Measurements from ENCODE around the gene SNX8. TPM values are rescaled to one million over a fixed set of nuclear protein-coding genes. Genes with fewer than 3 reads are reported as not detected.
A peak's percentile ranks its signal among the peaks of the same experiment; 100 is the strongest.
"Not testable (repeated sequence)": the region's sequence is repeated elsewhere in the genome, so short reads cannot be mapped to it uniquely, and the experiment has no call there.

The SNX8 gene
- total RNA-seq, 2 donors from 2014 or later: 34.2 to 35.9 TPM

DNA sequence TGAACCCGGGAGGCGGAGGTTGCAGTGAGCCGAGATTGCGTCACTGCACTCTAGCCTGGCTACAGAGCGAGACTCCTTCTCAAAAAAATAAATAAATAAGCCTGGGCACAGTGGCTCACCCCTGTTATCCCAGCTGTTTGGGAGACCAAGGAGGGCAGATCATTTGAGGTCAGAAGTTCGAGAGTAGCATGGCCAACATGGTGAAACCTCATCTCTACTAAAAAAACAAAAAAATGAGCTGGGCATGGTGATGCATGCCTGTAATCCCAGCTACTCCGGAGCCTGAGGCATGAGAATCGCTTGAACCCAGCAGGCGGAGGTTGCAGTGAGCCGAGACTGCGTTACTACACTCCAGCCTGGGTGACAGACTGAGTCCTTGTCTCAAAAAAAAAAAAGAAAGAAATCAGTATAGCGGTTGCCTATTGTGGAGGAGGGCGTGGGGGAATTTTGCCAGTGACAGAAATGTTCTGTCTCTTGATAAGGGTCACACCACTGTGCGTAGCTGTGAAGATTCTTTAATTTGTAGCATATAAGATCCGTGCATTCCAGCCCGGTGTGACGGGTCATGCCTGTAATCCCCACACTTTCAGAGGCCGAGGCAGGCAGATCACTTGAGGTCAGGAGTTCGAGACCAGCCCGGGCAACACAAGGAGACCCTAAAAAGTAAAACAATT, 22.5 kb upstream of the SNX8 start:
- intact Hi-C loops (cut with DNase I): no loop called here
- no peak for DNase-seq (ENCODE audit: low spot score)

GRCh38 chr7:2332606-2333231, 18.5 kb upstream of the SNX8 start:
- DNase-seq (ENCODE audit: low spot score); intact Hi-C loops (cut with DNase I): not testable (repeated sequence)

DNA sequence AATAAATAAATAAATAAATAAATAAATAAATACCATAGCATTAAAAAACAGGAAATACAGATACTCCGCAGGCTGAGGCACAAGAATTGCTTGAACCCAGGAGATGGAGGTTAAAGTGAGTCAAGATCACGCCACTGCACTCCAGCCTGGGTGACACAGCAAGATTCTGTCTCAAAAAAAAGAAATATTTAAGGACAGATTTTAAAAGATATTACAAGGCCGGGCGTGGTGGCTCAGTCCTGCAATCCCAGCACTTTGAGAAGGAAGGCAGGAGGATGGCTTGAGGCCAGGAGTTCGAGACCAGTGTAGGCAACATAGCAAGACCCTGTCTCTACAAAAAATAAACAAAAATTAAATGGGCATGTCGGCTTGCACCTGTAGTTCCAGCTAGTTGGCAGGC, 17.5 kb upstream of the SNX8 start:
- intact Hi-C loops (cut with DNase I): no loop called here
- DNase-seq (ENCODE audit: low spot score): no peak

DNA sequence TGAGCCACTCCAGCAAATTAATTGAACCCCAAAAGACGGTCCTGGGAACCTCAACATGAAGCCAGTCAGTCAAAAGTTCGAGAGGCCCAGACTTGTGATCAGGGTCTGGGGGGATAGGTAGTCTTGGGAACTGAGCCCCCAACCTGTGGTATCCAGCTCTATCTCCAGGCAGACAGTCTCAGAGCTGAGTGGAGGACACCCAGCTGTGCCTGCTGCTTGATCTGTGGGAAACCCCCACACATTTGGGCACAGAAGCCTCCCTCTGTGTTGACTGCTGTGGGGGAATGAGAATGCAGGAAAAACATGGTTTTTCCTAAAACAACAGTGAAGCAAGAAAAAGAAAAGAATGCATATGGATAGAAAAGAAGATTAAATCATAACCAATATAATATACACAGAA, 16.3 kb upstream of the SNX8 start:
- DNase-seq (ENCODE audit: low spot score): no peak
- intact Hi-C loops (cut with DNase I): no loop called here

DNA sequence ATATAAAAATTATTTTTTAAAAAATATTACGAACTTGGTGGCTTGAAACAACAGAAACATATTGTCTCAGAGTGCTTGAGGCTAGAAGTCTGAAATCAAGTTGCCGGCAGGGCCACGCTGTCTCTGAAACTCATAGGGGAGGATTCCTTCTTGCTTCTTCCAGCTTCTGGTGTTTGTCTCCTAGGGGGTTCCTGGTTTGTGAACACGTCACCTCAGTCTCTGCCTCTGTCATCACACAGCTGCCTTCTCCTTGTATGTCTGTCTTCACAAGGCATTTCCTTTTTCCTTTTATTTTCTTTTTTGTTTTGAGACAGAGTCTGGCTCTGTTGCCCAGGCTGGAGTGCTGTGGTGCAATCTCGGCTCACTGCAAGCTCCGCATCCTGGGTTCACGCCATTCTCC, 12.7 kb upstream of the SNX8 start:
- no peak for DNase-seq (ENCODE audit: low spot score)
- intact Hi-C loops (cut with DNase I): no loop called here

DNA sequence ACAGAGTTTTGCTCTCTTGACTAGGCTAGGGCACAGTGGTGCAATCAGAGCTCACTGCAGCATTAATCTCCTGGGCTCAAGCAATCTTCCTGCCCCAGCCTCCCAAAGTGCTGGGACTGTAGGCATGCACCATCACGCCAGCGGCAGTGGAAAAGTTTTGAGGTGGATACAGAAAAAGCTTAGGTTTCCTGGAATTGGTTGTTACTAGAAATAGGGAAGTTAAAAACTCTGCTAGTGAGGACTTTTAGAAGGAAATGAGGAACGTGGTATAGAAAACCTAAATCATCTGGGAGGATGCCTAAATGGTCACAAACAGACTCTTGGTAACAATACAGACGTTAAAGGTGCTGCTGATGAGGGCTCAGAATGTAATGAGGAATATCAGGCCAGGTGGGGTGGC, 10.9 kb upstream of the SNX8 start:
- intact Hi-C loops (cut with DNase I): no loop called here
- DNase-seq (ENCODE audit: low spot score): no peak

- no peak for DNase-seq (ENCODE audit: low spot score)
Observed at GRCh38 chr7:2321020-2321419, 6.8 kb upstream of the SNX8 start.

DNA sequence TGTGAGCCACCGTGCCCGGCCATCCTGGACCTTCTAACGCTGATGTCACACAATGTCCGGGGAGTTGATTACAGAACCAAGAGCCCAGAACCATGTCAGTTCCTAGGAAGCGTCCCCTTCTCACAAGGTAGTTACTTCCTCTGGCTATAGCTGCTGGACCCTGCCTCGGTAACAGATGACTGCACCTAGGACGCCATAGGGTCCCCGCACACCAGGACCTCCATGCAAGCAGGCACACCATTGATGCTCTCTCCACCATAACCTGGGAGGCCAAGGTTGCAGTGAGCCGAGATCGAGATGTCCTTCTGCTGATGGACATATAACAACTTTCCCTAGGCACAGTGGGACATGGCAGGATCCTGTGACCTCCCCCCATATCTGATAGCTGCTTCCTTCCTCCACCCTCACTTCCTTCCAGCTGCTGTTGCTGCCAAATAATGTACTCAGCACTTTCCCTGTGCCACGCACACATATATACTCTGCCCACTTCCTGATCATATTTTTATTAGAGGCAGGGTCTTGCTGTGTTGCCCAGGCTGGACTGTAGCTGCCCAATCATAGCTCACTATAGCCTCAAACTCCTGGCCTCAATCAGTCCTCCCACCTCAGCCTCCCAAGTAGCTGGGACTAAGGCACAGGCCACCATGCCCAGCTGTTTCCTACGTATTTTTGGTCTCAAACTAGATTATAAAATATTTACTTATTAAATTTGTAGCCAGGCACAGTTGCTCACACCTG, 3.5 kb upstream of the SNX8 start:
- no peak for DNase-seq (ENCODE audit: low spot score)
- intact Hi-C loops (cut with DNase I): loop anchor here in 1 of 2 donors (10.0 kb wide), 1 partner anchor 73 kb away; the partner anchor contains the start of genes MRM2 and NUDT1

More at GRCh38 chr7:2321020-2321419, 6.8 kb upstream of the SNX8 start:
- intact Hi-C loops (cut with DNase I): no loop called here

- intact Hi-C loops (cut with DNase I): loop anchor here in 1 of 2 donors (10.0 kb wide), 1 partner anchor 72 kb away; the partner anchor contains the start of genes MRM2 and NUDT1
- no peak for DNase-seq (ENCODE audit: low spot score)
Observed at GRCh38 chr7:2316578-2316977, 2.3 kb upstream of the SNX8 start.

DNA sequence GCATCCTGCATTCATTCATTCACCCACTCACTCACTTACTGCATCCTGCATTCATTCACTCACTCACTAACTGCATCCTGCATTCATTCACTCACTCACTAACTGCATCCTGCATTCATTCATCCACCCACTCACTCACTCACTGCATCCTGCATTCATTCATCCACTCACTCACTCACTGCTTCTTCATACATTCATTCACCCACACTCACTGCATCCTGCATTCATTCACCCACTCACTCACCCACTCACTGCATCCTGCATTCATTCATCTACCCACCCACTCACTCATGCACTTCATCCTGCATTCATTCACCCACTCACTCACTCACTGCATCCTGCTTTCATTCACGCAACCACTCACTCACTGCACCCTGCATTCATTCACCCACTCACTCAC, 1.5 kb upstream of the SNX8 start:
- intact Hi-C loops (cut with DNase I): loop anchor here in 1 of 2 donors (10.0 kb wide), 1 partner anchor 71 kb away; the partner anchor contains the start of genes MRM2 and NUDT1
- no peak for DNase-seq (ENCODE audit: low spot score)

DNA sequence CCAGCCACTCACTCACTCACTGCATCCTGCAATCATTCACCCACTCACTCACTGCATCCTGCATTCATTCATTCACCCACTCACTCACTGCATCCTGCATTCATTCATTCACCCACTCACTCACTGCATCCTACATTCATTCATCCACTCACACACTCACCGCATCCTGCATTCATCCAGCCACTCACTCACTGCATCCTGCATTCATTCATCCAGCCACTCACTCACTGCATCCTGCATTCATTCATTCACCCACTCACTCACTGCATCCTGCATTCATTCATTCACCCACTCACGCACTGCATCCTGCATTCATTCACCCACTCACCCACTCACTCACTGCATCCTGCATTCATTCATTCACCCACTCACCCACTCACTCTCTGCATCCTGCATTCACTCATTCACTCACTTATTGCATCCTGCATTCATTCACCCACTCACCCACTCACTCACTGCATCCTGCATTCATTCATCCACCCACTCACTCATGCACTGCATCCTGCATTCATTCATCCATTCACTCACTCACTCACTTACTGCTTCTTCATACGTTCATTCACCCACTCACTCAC, 802 bp upstream of the SNX8 start:
- not testable (repeated sequence) for DNase-seq (ENCODE audit: low spot score)
- intact Hi-C loops (cut with DNase I): loop anchor here in 1 of 2 donors (10.0 kb wide), 1 partner anchor 70 kb away; the partner anchor contains the start of genes MRM2 and NUDT1

DNA sequence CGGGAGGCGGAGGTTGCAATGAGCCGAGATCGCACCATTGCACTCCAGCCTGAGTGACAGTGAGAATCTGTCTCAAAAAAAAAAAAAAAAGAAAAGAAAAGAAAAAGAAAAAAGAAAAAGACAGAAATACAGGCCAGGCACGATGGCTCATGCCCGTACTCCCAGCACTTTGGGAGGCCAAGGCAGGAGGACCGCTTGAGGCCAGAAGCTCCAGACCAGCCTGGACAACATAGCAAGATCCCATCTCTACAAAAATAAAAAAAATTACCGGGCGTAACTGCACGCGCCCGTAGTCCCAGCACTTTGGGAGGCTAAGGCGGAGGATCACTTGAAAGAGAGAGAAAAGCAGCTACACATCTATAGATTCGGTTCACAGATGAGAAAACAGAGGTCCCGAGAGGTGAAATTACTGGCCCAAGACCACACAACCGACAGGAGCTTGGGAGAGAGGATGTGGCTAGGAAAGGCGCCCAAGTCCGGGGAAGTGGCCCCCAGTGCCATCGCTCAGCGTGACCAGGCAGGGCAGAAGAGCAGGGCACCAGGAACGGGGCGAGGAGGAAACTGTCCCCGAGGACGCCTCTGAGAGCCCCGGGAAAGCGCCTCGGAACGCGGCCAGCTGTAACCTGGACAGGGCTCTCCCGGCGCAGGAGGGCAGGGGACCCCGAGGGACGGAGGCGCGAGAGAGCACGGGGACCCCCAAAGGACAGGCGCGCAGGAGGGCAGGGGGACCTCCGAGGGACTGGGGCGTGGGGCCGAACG, 612 bp downstream of the SNX8 start:
- peak; percentile 82 for DNase-seq (ENCODE audit: low spot score)
- intact Hi-C loops (cut with DNase I): loop anchor here in 1 of 2 donors (10.0 kb wide), 1 partner anchor 69 kb away; the partner anchor contains the start of genes MRM2 and NUDT1

- intact Hi-C loops (cut with DNase I): loop anchor here in 1 of 2 donors (10.0 kb wide), 1 partner anchor 68 kb away; the partner anchor contains the start of genes MRM2 and NUDT1
- no peak for DNase-seq (ENCODE audit: low spot score)
Observed at GRCh38 chr7:2312267-2312929, 1.8 kb downstream of the SNX8 start.

GRCh38 chr7:2309889-2310331, 4.3 kb downstream of the SNX8 start:
- intact Hi-C loops (cut with DNase I): loop anchor here in 1 of 2 donors (10.0 kb wide), 1 partner anchor 65 kb away; the partner anchor contains the start of genes MRM2 and NUDT1
- DNase-seq (ENCODE audit: low spot score): no peak

DNA sequence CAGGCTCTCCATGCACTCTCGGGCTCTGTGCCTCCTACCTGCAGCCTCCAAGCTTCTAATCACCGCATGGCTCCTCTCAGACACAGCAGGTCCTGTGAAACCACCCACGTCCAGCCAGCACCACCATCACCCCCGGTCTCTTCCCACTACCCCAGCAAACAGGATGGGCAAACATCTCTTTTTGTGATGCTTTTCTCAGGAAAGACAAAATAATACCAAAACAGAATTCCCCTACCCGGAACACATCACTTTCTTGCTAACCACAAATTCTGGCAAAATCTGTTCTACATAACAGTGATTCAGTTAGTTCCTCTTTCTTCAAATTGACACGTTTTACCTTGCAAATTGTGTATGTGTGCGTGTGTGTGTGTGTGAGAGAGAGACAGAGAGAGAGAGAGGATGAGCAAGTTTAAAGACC, 6.5 kb downstream of the SNX8 start:
- DNase-seq (ENCODE audit: low spot score): no peak
- intact Hi-C loops (cut with DNase I): no loop called here

DNA sequence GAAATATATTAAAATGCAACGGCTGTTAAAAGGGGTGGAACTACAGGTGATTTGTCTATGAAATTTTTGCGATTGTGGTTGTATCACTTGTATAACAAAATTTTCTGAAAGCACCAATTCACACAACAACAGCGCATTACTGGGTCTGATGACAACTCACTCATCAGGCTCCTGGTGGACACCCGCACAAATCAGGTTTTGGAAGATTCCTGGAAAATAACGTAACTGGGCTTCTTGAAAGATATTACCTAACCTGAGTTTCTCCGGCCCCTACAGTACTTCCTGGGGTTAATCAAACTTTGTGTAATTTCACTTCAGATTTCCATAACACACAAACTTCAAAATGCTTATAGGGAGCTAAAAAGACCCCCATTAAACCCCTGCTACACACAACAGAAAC, 7.6 kb downstream of the SNX8 start:
- DNase-seq (ENCODE audit: low spot score): no peak
- intact Hi-C loops (cut with DNase I): no loop called here

DNA sequence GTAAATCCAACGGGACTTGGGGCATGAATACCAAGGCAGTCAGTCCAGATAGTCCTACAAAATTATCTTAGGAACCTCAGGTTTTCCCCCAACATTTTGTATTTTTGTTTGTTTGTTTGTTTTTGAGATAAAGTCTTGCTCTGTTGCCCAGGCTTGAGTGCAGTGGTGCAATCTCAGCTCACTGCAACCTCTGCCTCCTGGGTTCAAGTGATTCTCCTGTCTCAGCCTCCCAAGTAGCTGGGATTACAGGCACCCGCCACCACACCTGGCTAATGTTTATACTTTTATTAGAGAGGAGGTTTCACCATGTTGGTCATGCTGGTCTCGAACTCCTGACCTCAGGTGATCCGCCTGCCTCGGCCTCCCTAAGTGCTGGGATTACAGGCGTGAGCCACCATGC, 9.0 kb downstream of the SNX8 start:
- intact Hi-C loops (cut with DNase I); DNase-seq (ENCODE audit: low spot score): not testable (repeated sequence)

GRCh38 chr7:2303520-2303919, 10.7 kb downstream of the SNX8 start:
- intact Hi-C loops (cut with DNase I); DNase-seq (ENCODE audit: low spot score): not testable (repeated sequence)

Data from posterior vena cava (tissue), 2 donors.